Measurements from ENCODE around the gene ARID5B.

The ARID5B gene

GRCh38 chr10:62048919-62049623 lies 147.6 kb downstream of the ARID5B start:
- peaks cover 60 to 79% of the 10 kb centered on the region in 2 donors for H3K36me3 Mint-ChIP-seq

GRCh38 chr10:62049624-62050345 lies 148.3 kb downstream of the ARID5B start:
- Mint-ChIP-seq H3K4me1 (peaks cover 66 to 98% of the 10 kb centered on the region in 2 donors), H3K9me3 (peaks cover 3% of the 10 kb centered on the region in 2 donors), H3K4me3 (peak overlapping the region; percentile 86 to 88), H3K36me3 (peaks cover 67 to 81% of the 10 kb centered on the region in 2 donors), H3K27me3 (no peaks in the 10 kb centered on the region), H3K27ac (peak overlapping the region; percentile 99)
- DNase-seq (no peak), ATAC-seq (replicated peaks) (no peak)

More at GRCh38 chr10:62048919-62049623, 147.6 kb downstream of the ARID5B start:
- Mint-ChIP-seq H3K27me3 (no peaks in the 10 kb centered on the region), H3K4me3 (peak overlapping the region; percentile 86 to 88), H3K4me1 (peaks cover 64 to 98% of the 10 kb centered on the region in 2 donors), H3K9me3 (peaks cover 3% of the 10 kb centered on the region in 2 donors), H3K27ac (peak overlapping the region; percentile 99)
- peak; percentile 58 for DNase-seq
- peak; percentile 3 to 5 for ATAC-seq (replicated peaks)

GRCh38 chr10:62050346-62050892 lies 148.9 kb downstream of the ARID5B start:
- Mint-ChIP-seq H3K9me3 (peaks cover 3% of the 10 kb centered on the region in 2 donors), H3K4me3 (peak overlapping the region; percentile 86 to 88), H3K4me1 (peaks cover 66 to 98% of the 10 kb centered on the region in 2 donors), H3K27ac (peak overlapping the region; percentile 99), H3K36me3 (peaks cover 68 to 79% of the 10 kb centered on the region in 2 donors), H3K27me3 (no peaks in the 10 kb centered on the region)
- ATAC-seq (replicated peaks): no peak
- no peak for DNase-seq

GRCh38 chr10:62050893-62051433 lies 149.5 kb downstream of the ARID5B start:
- H3K9me3 Mint-ChIP-seq: peaks cover under 1% of the 10 kb centered on the region in 2 donors
- H3K27ac Mint-ChIP-seq: peak overlapping the region; percentile 99
- peaks cover 68 to 79% of the 10 kb centered on the region in 2 donors for H3K36me3 Mint-ChIP-seq
- peak; percentile 83 for DNase-seq
- H3K4me3 Mint-ChIP-seq: peak overlapping the region; percentile 86 to 88
- peaks cover 67 to 98% of the 10 kb centered on the region in 2 donors for H3K4me1 Mint-ChIP-seq
- H3K27me3 Mint-ChIP-seq: no peaks in the 10 kb centered on the region
- peak; percentile 51 to 55 for ATAC-seq (replicated peaks)

GRCh38 chr10:62052276-62052675 lies 150.8 kb downstream of the ARID5B start:
- H3K27me3 Mint-ChIP-seq: no peaks in the 10 kb centered on the region
- DNase-seq: no peak
- peaks cover 65 to 98% of the 10 kb centered on the region in 2 donors for H3K4me1 Mint-ChIP-seq
- no peak for ATAC-seq (replicated peaks)
- no peaks in the 10 kb centered on the region for H3K9me3 Mint-ChIP-seq
- peak overlapping the region; percentile 58 to 67 for H3K4me3 Mint-ChIP-seq
- H3K36me3 Mint-ChIP-seq: peaks cover 76 to 82% of the 10 kb centered on the region in 2 donors
- peak overlapping the region; percentile 99 for H3K27ac Mint-ChIP-seq

- DNase-seq (no peak), ATAC-seq (replicated peaks) (no peak)
- no peaks in the 10 kb centered on the region for H3K9me3 Mint-ChIP-seq
- H3K4me3 Mint-ChIP-seq: peak overlapping the region; percentile 67 to 74
- H3K27me3 Mint-ChIP-seq: no peaks in the 10 kb centered on the region
- peak overlapping the region; percentile 99 for H3K27ac Mint-ChIP-seq
- peaks cover 62 to 98% of the 10 kb centered on the region in 2 donors for H3K4me1 Mint-ChIP-seq
- peaks cover 80 to 94% of the 10 kb centered on the region in 2 donors for H3K36me3 Mint-ChIP-seq
These were observed 152.4 kb downstream of the ARID5B start for GRCh38 chr10:62053860-62054259.

- Mint-ChIP-seq H3K9me3 (no peaks in the 10 kb centered on the region), H3K36me3 (peaks cover 80 to 93% of the 10 kb centered on the region in 2 donors), H3K4me3 (peak overlapping the region; percentile 66 to 74), H3K4me1 (peaks cover 60 to 98% of the 10 kb centered on the region in 2 donors), H3K27me3 (no peaks in the 10 kb centered on the region), H3K27ac (peak overlapping the region; percentile 99)
- DNase-seq: no peak
- peak; percentile 41 to 43 for ATAC-seq (replicated peaks)
These were observed 152.9 kb downstream of the ARID5B start for GRCh38 chr10:62054408-62054807.

- ATAC-seq (replicated peaks) (peak; percentile 65 to 69), DNase-seq (no peak)
- Mint-ChIP-seq H3K27ac (peak overlapping the region; percentile 99), H3K4me1 (peaks cover 60 to 98% of the 10 kb centered on the region in 2 donors), H3K27me3 (no peaks in the 10 kb centered on the region), H3K9me3 (no peaks in the 10 kb centered on the region), H3K36me3 (peaks cover 81 to 93% of the 10 kb centered on the region in 2 donors), H3K4me3 (peak overlapping the region; percentile 66 to 74)
These were observed 153.3 kb downstream of the ARID5B start for GRCh38 chr10:62054830-62055229.

- H3K36me3 Mint-ChIP-seq: peaks cover 79 to 94% of the 10 kb centered on the region in 2 donors
- peaks cover 60 to 94% of the 10 kb centered on the region in 2 donors for H3K4me1 Mint-ChIP-seq
- H3K9me3 Mint-ChIP-seq: peaks cover 3 to 4% of the 10 kb centered on the region in 2 donors
- H3K27me3 Mint-ChIP-seq: no peaks in the 10 kb centered on the region
- no peak for ATAC-seq (replicated peaks)
- no peak for DNase-seq
- peak overlapping the region; percentile 99 for H3K27ac Mint-ChIP-seq
- H3K4me3 Mint-ChIP-seq: peak overlapping the region; percentile 55 to 57
These were observed 154.7 kb downstream of the ARID5B start for GRCh38 chr10:62056219-62056618.

- peaks cover 60 to 96% of the 10 kb centered on the region in 2 donors for H3K4me1 Mint-ChIP-seq
- no peaks in the 10 kb centered on the region for H3K27me3 Mint-ChIP-seq
- H3K36me3 Mint-ChIP-seq: peaks cover 81 to 95% of the 10 kb centered on the region in 2 donors
- DNase-seq (no peak), ATAC-seq (replicated peaks) (no peak)
- H3K9me3 Mint-ChIP-seq: peaks cover 4 to 6% of the 10 kb centered on the region in 2 donors
- peak overlapping the region; percentile 99 for H3K27ac Mint-ChIP-seq
- peak overlapping the region in 1 of 2 donors; percentile 25 for H3K4me3 Mint-ChIP-seq
These were observed 155.2 kb downstream of the ARID5B start for GRCh38 chr10:62056698-62057097.

GRCh38 chr10:62057359-62057758 lies 155.9 kb downstream of the ARID5B start:
- H3K4me1 Mint-ChIP-seq: peaks cover 63 to 95% of the 10 kb centered on the region in 2 donors
- DNase-seq: no peak
- peaks cover 81 to 95% of the 10 kb centered on the region in 2 donors for H3K36me3 Mint-ChIP-seq
- peak overlapping the region; percentile 25 for H3K4me3 Mint-ChIP-seq
- H3K27ac Mint-ChIP-seq: peak overlapping the region; percentile 99
- H3K27me3 Mint-ChIP-seq: no peaks in the 10 kb centered on the region
- ATAC-seq (replicated peaks): no peak
- peaks cover 4 to 6% of the 10 kb centered on the region in 2 donors for H3K9me3 Mint-ChIP-seq

- Mint-ChIP-seq H3K4me1 (peaks cover 61 to 94% of the 10 kb centered on the region in 2 donors), H3K36me3 (peaks cover 77 to 94% of the 10 kb centered on the region in 2 donors), H3K9me3 (peaks cover 4 to 6% of the 10 kb centered on the region in 2 donors), H3K4me3 (peak overlapping the region in 1 of 2 donors; percentile 25), H3K27ac (peak overlapping the region; percentile 99), H3K27me3 (no peaks in the 10 kb centered on the region)
- ATAC-seq (replicated peaks): no peak
- no peak for DNase-seq
These were observed 156.4 kb downstream of the ARID5B start for GRCh38 chr10:62057850-62058249.

GRCh38 chr10:62058476-62058875 lies 157.0 kb downstream of the ARID5B start:
- H3K36me3 Mint-ChIP-seq: peaks cover 77 to 94% of the 10 kb centered on the region in 2 donors
- DNase-seq (no peak), ATAC-seq (replicated peaks) (no peak)
- H3K4me1 Mint-ChIP-seq: peaks cover 58 to 94% of the 10 kb centered on the region in 2 donors
- peaks cover 4 to 6% of the 10 kb centered on the region in 2 donors for H3K9me3 Mint-ChIP-seq
- no peaks in the 10 kb centered on the region for H3K27me3 Mint-ChIP-seq
- peak overlapping the region; percentile 98 for H3K27ac Mint-ChIP-seq
- peak overlapping the region; percentile 1 to 48 for H3K4me3 Mint-ChIP-seq

GRCh38 chr10:62058896-62059216 lies 157.4 kb downstream of the ARID5B start:
- peak overlapping the region; percentile 98 for H3K27ac Mint-ChIP-seq

More at GRCh38 chr10:62058896-62059216, 157.4 kb downstream of the ARID5B start:
- peaks cover 4 to 6% of the 10 kb centered on the region in 2 donors for H3K9me3 Mint-ChIP-seq
- DNase-seq (no peak), ATAC-seq (replicated peaks) (peak; percentile 29 to 55)
- peaks cover 77 to 94% of the 10 kb centered on the region in 2 donors for H3K36me3 Mint-ChIP-seq
- H3K27me3 Mint-ChIP-seq: no peaks in the 10 kb centered on the region
- peaks cover 59 to 94% of the 10 kb centered on the region in 2 donors for H3K4me1 Mint-ChIP-seq
- peak overlapping the region in 1 of 2 donors; percentile 67 for H3K4me3 Mint-ChIP-seq

Measured in stimulated activated naive B cell treated with anti-CD40 and anti-IgM and Interleukin-4, amounts not matched to agents 10 μg/mL and 1 μg/mL and 100 μg/mL, for 72 hours (primary cell).